HL-60 (cell line): ENCODE measurements around the gene IL11RA.
A peak's percentile ranks its signal among the peaks of the same experiment; 100 is the strongest.

ENCODE experiments used
- DNase-seq, 2 experiments: peaks; one replicate each; pipeline ENCODE4 v3.0.0-alpha.2; 2010 to 2020; ENCODE audit warnings: low read depth in 1 of 2, low spot score in 1 of 2
- H3K27ac ChIP-seq: fragments of 250-450 bp; sonication (Bioruptor Pico); replicated peaks from 2 replicates; pipeline ENCODE4 v1.5.1; 2020; ENCODE audit warnings: mild to moderate bottlenecking, moderate library complexity
- H3K27me3 ChIP-seq: fragments of 250-450 bp; sonication (Bioruptor Pico); 2 replicates; pipeline ENCODE4 v1.5.1; 2021; ENCODE audit warnings: mild to moderate bottlenecking, moderate library complexity; ENCODE audit not compliant: insufficient read depth, poor library complexity, severe bottlenecking
- H3K4me3 ChIP-seq: replicated peaks from 2 replicates; pipeline ENCODE4 v1.5.1; 2011; ENCODE audit warnings: mild to moderate bottlenecking, control low read depth, low read length; ENCODE audit not compliant: insufficient read depth
- CTCF ChIP-seq: IDR thresholded peaks from one replicate; pipeline ENCODE4 v1.5.1; 2011; ENCODE audit warnings: low read length, control low read depth, inconsistent platforms; ENCODE audit not compliant: insufficient read depth
- GABPA ChIP-seq: IDR thresholded peaks from 2 replicates; pipeline ENCODE4 v1.6.1; 2012; ENCODE audit warnings: low read depth
- POLR2AphosphoS5 ChIP-seq: IDR thresholded peaks from 2 replicates; pipeline ENCODE4 v1.6.1; 2012; ENCODE audit warnings: low read depth
- REST ChIP-seq: IDR thresholded peaks from 2 replicates; pipeline ENCODE4 v1.6.1; 2012; ENCODE audit warnings: low read depth; ENCODE audit not compliant: insufficient replicate concordance
- SPI1 ChIP-seq: IDR thresholded peaks from 2 replicates; pipeline ENCODE4 v1.6.1; 2012; ENCODE audit warnings: low read depth, mild to moderate bottlenecking, borderline replicate concordance

The IL11RA gene

GRCh38 chr9:34625186-34625486 is 26.8 kb upstream of the IL11RA start:
- no peak for TF ChIP-seq CTCF
- TF ChIP-seq POLR2AphosphoS5, result no peak
- no peak for TF ChIP-seq GABPA
- TF ChIP-seq REST, result no peak
- no peak for TF ChIP-seq SPI1
- H3K27me3 ChIP-seq, result peaks cover 68% of the 10 kb centered on the region
- DNase-seq, result no peak
- H3K4me3 ChIP-seq, result no peak overlapping the region
- H3K27ac ChIP-seq, result no peak overlapping the region

GRCh38 chr9:34627716-34628655 is 24.0 kb upstream of the IL11RA start:
- DNase-seq, result no peak
- Histone ChIP-seq H3K27ac (no peak overlapping the region), H3K4me3 (no peak overlapping the region), H3K27me3 (peaks cover 63% of the 10 kb centered on the region)
- no peak for TF ChIP-seq SPI1
- no peak for TF ChIP-seq POLR2AphosphoS5

GRCh38 chr9:34628656-34629490 is 23.1 kb upstream of the IL11RA start, which contains the start of gene ARID3C:
Gene ARID3C (minus strand): TSS chr9:34629066. CDS start chr9:34628014, 1,052 bp downstream.
- H3K27ac ChIP-seq, result no peak within 1 kb of the TSS
- peaks cover 55% of the 10 kb centered on the region for H3K27me3 ChIP-seq
- no peak for TF ChIP-seq REST
- TF ChIP-seq GABPA, result no peak
- no peak for TF ChIP-seq CTCF
- no peak for TF ChIP-seq SPI1
- TF ChIP-seq POLR2AphosphoS5, result no peak
- H3K4me3 ChIP-seq, result peak within 1 kb of the TSS; percentile 21
- no peak for DNase-seq

- no peak for DNase-seq
- Histone ChIP-seq H3K27ac (no peak overlapping the region), H3K27me3 (peaks cover 50% of the 10 kb centered on the region), H3K4me3 (no peak overlapping the region)
- no peak for TF ChIP-seq SPI1
- TF ChIP-seq REST, result no peak
- no peak for TF ChIP-seq GABPA
- TF ChIP-seq CTCF, result no peak
- TF ChIP-seq POLR2AphosphoS5, result no peak
Observed at GRCh38 chr9:34629491-34629808, 22.5 kb upstream of the IL11RA start.
